H9 (cell line): ENCODE data around the gene GNPAT. TPM values are rescaled to one million over a fixed set of nuclear protein-coding genes. Genes with fewer than 3 reads are reported as not detected.

ENCODE experiments used
- DNase-seq: peaks from one replicate; pipeline ENCODE4 v3.0.0-alpha.2; 2017
- H2AFZ ChIP-seq: one replicate; pipeline ENCODE4 v1.6.1; 2013; ENCODE audit warnings: mild to moderate bottlenecking, low read length, control low read depth, moderate library complexity
- H2AK5ac ChIP-seq: 2 replicates; pipeline ENCODE4 v1.6.1; 2013; ENCODE audit warnings: low read length, control low read depth, mixed read lengths; ENCODE audit not compliant: insufficient read length
- H2BK120ac ChIP-seq: one replicate; pipeline ENCODE4 v1.6.1; 2013; ENCODE audit warnings: low read depth, mild to moderate bottlenecking, low read length, control low read depth, inconsistent platforms; ENCODE audit not compliant: poor library complexity, severe bottlenecking
- H2BK12ac ChIP-seq: 2 replicates; pipeline ENCODE4 v1.6.1; 2013; ENCODE audit warnings: low read length, control low read depth, mixed read lengths, low read depth; ENCODE audit not compliant: insufficient read length
- H2BK15ac ChIP-seq: 2 replicates; pipeline ENCODE4 v1.6.1; 2013; ENCODE audit warnings: low read depth, low read length, control low read depth
- H2BK20ac ChIP-seq: one replicate; pipeline ENCODE4 v1.6.1; 2013; ENCODE audit warnings: low read depth, mild to moderate bottlenecking, low read length, control low read depth, inconsistent platforms; ENCODE audit not compliant: poor library complexity, severe bottlenecking
- H2BK5ac ChIP-seq: 2 replicates; pipeline ENCODE4 v1.6.1; 2013; ENCODE audit warnings: low read length, control low read depth, mixed read lengths; ENCODE audit not compliant: insufficient read length
- H3K14ac ChIP-seq: 2 replicates; pipeline ENCODE4 v1.6.1; 2013; ENCODE audit warnings: low read length, control low read depth; ENCODE audit not compliant: insufficient read depth
- H3K18ac ChIP-seq: 2 replicates; pipeline ENCODE4 v1.6.1; 2013; ENCODE audit warnings: low read depth, mild to moderate bottlenecking, mixed read lengths, low read length, control low read depth; ENCODE audit not compliant: insufficient read length
- H3K23ac ChIP-seq: 2 replicates; pipeline ENCODE4 v1.6.1; 2013; ENCODE audit warnings: low read length, control low read depth, mixed read lengths, low read depth; ENCODE audit not compliant: insufficient read length
- H3K23me2 ChIP-seq: 2 replicates; pipeline ENCODE4 v1.6.1; 2013; ENCODE audit warnings: low read depth, mild to moderate bottlenecking, mixed read lengths, low read length, control low read depth; ENCODE audit not compliant: insufficient read length, poor library complexity, severe bottlenecking
- H3K27ac ChIP-seq: 2 replicates; pipeline ENCODE4 v1.5.1; 2013; ENCODE audit warnings: low read length, control low read depth, mixed read lengths, low read depth; ENCODE audit not compliant: insufficient read length
- H3K27me3 ChIP-seq: 2 replicates; pipeline ENCODE4 v1.6.1; 2013; ENCODE audit warnings: low read length, control low read depth, inconsistent platforms; ENCODE audit not compliant: insufficient read depth
- H3K4ac ChIP-seq: 2 replicates; pipeline ENCODE4 v1.6.1; 2013; ENCODE audit warnings: low read depth, mild to moderate bottlenecking, control low read depth, inconsistent platforms, low read length, moderate library complexity
- H3K4me1 ChIP-seq: 2 replicates; pipeline ENCODE4 v1.6.1; 2013; ENCODE audit warnings: low read length, control low read depth, inconsistent platforms; ENCODE audit not compliant: insufficient read depth
- H3K4me2 ChIP-seq: 2 replicates; pipeline ENCODE4 v1.6.1; 2013; ENCODE audit warnings: low read length, control low read depth, mixed read lengths; ENCODE audit not compliant: insufficient read length, insufficient read depth
- H3K56ac ChIP-seq: 2 replicates; pipeline ENCODE4 v1.6.1; 2013; ENCODE audit warnings: low read depth, mild to moderate bottlenecking, mixed read lengths, low read length, control low read depth; ENCODE audit not compliant: insufficient read length
- H3K79me1 ChIP-seq: 2 replicates; pipeline ENCODE4 v1.6.1; 2013; ENCODE audit warnings: low read depth, mild to moderate bottlenecking, moderate library complexity, low read length, control low read depth, inconsistent platforms; ENCODE audit not compliant: insufficient read depth, poor library complexity, severe bottlenecking
- H3K79me2 ChIP-seq: 2 replicates; pipeline ENCODE4 v1.6.1; 2013; ENCODE audit warnings: low read length, control low read depth, inconsistent platforms; ENCODE audit not compliant: insufficient read depth
- H3K9ac ChIP-seq: 2 replicates; pipeline ENCODE4 v1.6.1; 2013; ENCODE audit warnings: low read length, control low read depth, mixed read lengths; ENCODE audit not compliant: insufficient read length; ENCODE audit errors: extremely low read depth
- H3K9me3 ChIP-seq: one replicate; pipeline ENCODE4 v1.6.1; 2013; ENCODE audit warnings: low read depth, low read length, inconsistent platforms; ENCODE audit not compliant: control insufficient read depth
- H3T11ph ChIP-seq: one replicate; pipeline ENCODE4 v1.6.1; 2013; ENCODE audit warnings: mild to moderate bottlenecking, low read length, control low read depth, inconsistent platforms
- H4K20me1 ChIP-seq: one replicate; pipeline ENCODE4 v1.6.1; 2013; ENCODE audit not compliant: control insufficient read depth, insufficient read length, insufficient read depth
- H4K5ac ChIP-seq: 2 replicates; pipeline ENCODE4 v1.6.1; 2013; ENCODE audit warnings: low read depth, mild to moderate bottlenecking, mixed read lengths, low read length, control low read depth; ENCODE audit not compliant: insufficient read length
- H4K8ac ChIP-seq: replicated peaks from 2 replicates; pipeline ENCODE4 v1.6.1; 2013; ENCODE audit warnings: low read length, control low read depth, mixed read lengths, low read depth; ENCODE audit not compliant: insufficient read length
- H4K91ac ChIP-seq: 2 replicates; pipeline ENCODE4 v1.6.1; 2013; ENCODE audit warnings: low read depth, mild to moderate bottlenecking, moderate library complexity, mixed read lengths, low read length, control low read depth; ENCODE audit not compliant: insufficient read length
- H3K27ac Mint-ChIP-seq, 3 experiments: 2 replicates in 2 of 3; 3 replicates in 1 of 3; pipeline ENCODE4 v1.8.0; 2020 to 2021; ENCODE audit warnings: mixed read lengths in 3 of 3, mild to moderate bottlenecking in 1 of 3, moderate library complexity in 1 of 3
- H3K27me3 Mint-ChIP-seq: 2 replicates; pipeline ENCODE4 v1.8.0; 2021; ENCODE audit warnings: low read depth, mild to moderate bottlenecking, moderate library complexity, mixed read lengths
- H3K36me3 Mint-ChIP-seq, 3 experiments: 2 replicates in 2 of 3; 3 replicates in 1 of 3; pipeline ENCODE4 v1.8.0; 2020 to 2021; ENCODE audit warnings: low read depth in 3 of 3, mixed read lengths in 3 of 3; ENCODE audit not compliant: insufficient read depth in 1 of 3
- H3K4me1 Mint-ChIP-seq, 2 experiments: 2 replicates each; pipeline ENCODE4 v1.8.0; 2020; ENCODE audit warnings: mixed read lengths in 2 of 2
- H3K4me3 Mint-ChIP-seq, 2 experiments: 2 replicates in 1 of 2; 3 replicates in 1 of 2; pipeline ENCODE4 v1.8.0; 2020 to 2021; ENCODE audit warnings: mild to moderate bottlenecking in 2 of 2, mixed read lengths in 2 of 2, moderate library complexity in 1 of 2
- H3K9me3 Mint-ChIP-seq, 2 experiments: 2 replicates in 1 of 2; 3 replicates in 1 of 2; pipeline ENCODE4 v1.8.0; 2020; ENCODE audit warnings: mild to moderate bottlenecking in 2 of 2, mixed read lengths in 2 of 2, moderate library complexity in 1 of 2
- CTCF ChIP-seq: fragments of 200-600 bp; sonication (generic); conservative IDR thresholded peaks from 3 replicates; pipeline ENCODE4 v1.8.0; 2021; ENCODE audit warnings: antibody characterized with exemption, mild to moderate bottlenecking
- WGBS: extraction: QIAGEN DNeasy Blood & Tissue Kit; methylation state at CpG from one replicate; pipeline ENCODE4 v1.1.7; 2013; ENCODE audit warnings: missing lambda C conversion rate, low lambda C conversion rate, mixed read lengths; ENCODE audit not compliant: insufficient read length; ENCODE audit errors: extremely low coverage; 5-methylcytosine and 5-hydroxymethylcytosine counted together
- total RNA-seq: library from RNA; stranded (reverse); gene quantifications from 2 replicates; pipeline ENCODE4 v1.2.1, GENCODE V29; 2021

The GNPAT gene
- total RNA-seq, 1 experiment from 2014 or later: 38.1 TPM

DNA sequence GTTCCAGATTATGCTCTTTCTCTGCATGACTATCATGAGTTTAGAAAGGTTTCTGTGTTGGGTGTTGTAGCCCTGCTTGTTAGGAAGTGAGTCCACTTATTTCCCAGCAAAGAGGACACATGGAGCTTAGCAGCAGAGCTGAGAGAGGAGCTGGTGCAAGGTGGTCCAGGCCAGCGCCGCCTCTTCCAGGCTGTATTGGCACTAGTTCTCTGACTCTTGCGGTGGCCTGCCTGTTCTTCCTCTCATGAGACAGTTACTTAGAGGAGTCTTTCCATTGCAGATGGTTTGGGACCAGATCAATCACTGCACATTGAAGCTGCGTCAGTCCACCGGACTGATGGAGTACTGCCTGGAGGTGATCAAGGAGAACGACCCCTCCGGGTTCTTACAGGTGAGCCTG lies 41.1 kb upstream of the GNPAT start:
- no peak overlapping the region for H2AK5ac ChIP-seq
- H3T11ph ChIP-seq: no peak overlapping the region
- no peak overlapping the region for H3K4ac ChIP-seq
- no peak overlapping the region for H2AFZ ChIP-seq
- no peak overlapping the region for H3K18ac ChIP-seq
- no peak overlapping the region for H4K5ac ChIP-seq
- H2BK5ac ChIP-seq: no peak overlapping the region
- H3K27me3 ChIP-seq: peaks cover 12% of the 10 kb centered on the region; the same call in 1 of the 2 replicates
- peaks cover 99% of the 10 kb centered on the region for H3K27me3 Mint-ChIP-seq
- H4K20me1 ChIP-seq: no peaks in the 10 kb centered on the region
- no peaks in the 10 kb centered on the region for H3K36me3 Mint-ChIP-seq
- no peak overlapping the region for H3K56ac ChIP-seq
- DNase-seq: no peak
- no peaks in the 10 kb centered on the region for H3K4me1 Mint-ChIP-seq
- no peak overlapping the region for H2BK12ac ChIP-seq
- no peak overlapping the region for H3K4me2 ChIP-seq
- no peak overlapping the region for H3K27ac Mint-ChIP-seq
- H4K91ac ChIP-seq: no peak overlapping the region
- no peak overlapping the region for H4K8ac ChIP-seq
- H3K79me2 ChIP-seq: no peaks in the 10 kb centered on the region
- no peak overlapping the region for H3K4me3 Mint-ChIP-seq
- no peaks in the 10 kb centered on the region for H3K9me3 ChIP-seq
- no peak overlapping the region for H3K27ac ChIP-seq
- no peak overlapping the region for H2BK15ac ChIP-seq
- no peak overlapping the region for H2BK120ac ChIP-seq
- H3K9me3 Mint-ChIP-seq: no peaks in the 10 kb centered on the region
- no peaks in the 10 kb centered on the region for H3K79me1 ChIP-seq
- no peak for TF ChIP-seq CTCF
- WGBS: no CpG with 5 or more reads among the region's 7 CpGs
- no peak overlapping the region for H2BK20ac ChIP-seq
- H3K4me1 ChIP-seq: no peaks in the 10 kb centered on the region
- H3K23me2 ChIP-seq: no peaks in the 10 kb centered on the region
- H3K23ac ChIP-seq: no peak overlapping the region
- no peak overlapping the region for H3K9ac ChIP-seq
- H3K14ac ChIP-seq: no peak overlapping the region
